ENCODE results near the gene ARID4A.

GRCh38 chr14:58272588-58273372 lies 25.6 kb upstream of the ARID4A start:
- peak; percentile 20; the same call in 1 of the 2 replicates for TF ChIP-seq CTCF (IDR thresholded peaks at IDR 0.05; ENCODE audit: low read length)
- TF ChIP-seq EZH2 (IDR thresholded peaks at IDR 0.05; ENCODE audit: borderline replicate concordance, low read length): no peak
